Astrocyte (in vitro differentiated cells and primary cell): ENCODE results near the gene P2RY8. TPM values are rescaled to one million over a fixed set of nuclear protein-coding genes. Genes with fewer than 3 reads are reported as not detected.

Source experiments
- DNase-seq: peaks from one replicate; pipeline ENCODE4 v3.0.0-alpha.2; 2010; ENCODE audit warnings: low read depth
- FAIRE-seq: peaks from 2 replicates; lab custom pipeline; 2011; peaks lifted over from hg19 to GRCh38; lab: Jason Lieb, UNC
- H2AFZ ChIP-seq: 2 replicates; pipeline ENCODE4 v1.6.0; 2012; ENCODE audit warnings: low read depth, low read length, inconsistent platforms
- H3K27ac ChIP-seq: 2 replicates; pipeline ENCODE4 v1.5.1; 2011; ENCODE audit warnings: low read depth, low read length, inconsistent platforms
- H3K27me3 ChIP-seq: 2 replicates; pipeline ENCODE4 v1.6.0; 2011; ENCODE audit warnings: low read length, inconsistent platforms; ENCODE audit not compliant: insufficient read depth
- H3K36me3 ChIP-seq: 2 replicates; pipeline ENCODE4 v1.5.1; 2011; ENCODE audit warnings: low read length, inconsistent platforms; ENCODE audit not compliant: insufficient read depth
- H3K4me1 ChIP-seq: 2 replicates; pipeline ENCODE4 v1.5.1; 2011; ENCODE audit warnings: low read length, inconsistent platforms; ENCODE audit not compliant: insufficient read depth
- H3K4me2 ChIP-seq: 2 replicates; pipeline ENCODE4 v1.6.0; 2012; ENCODE audit warnings: low read length, inconsistent platforms
- H3K4me3 ChIP-seq: 2 replicates; pipeline ENCODE4 v1.5.1; 2011; ENCODE audit warnings: low read depth, mild to moderate bottlenecking, low read length, inconsistent platforms; ENCODE audit not compliant: insufficient read depth
- H3K79me2 ChIP-seq: 2 replicates; pipeline ENCODE4 v1.6.0; 2012; ENCODE audit warnings: mild to moderate bottlenecking, low read length, inconsistent platforms; ENCODE audit not compliant: insufficient read depth
- H3K9ac ChIP-seq: 2 replicates; pipeline ENCODE4 v1.6.0; 2012; ENCODE audit warnings: mild to moderate bottlenecking, low read length, inconsistent platforms
- H3K9me3 ChIP-seq: 2 replicates; pipeline ENCODE4 v1.5.1; 2012; ENCODE audit warnings: low read depth, mild to moderate bottlenecking, low read length, inconsistent platforms; ENCODE audit not compliant: insufficient read depth
- H4K20me1 ChIP-seq: 2 replicates; pipeline ENCODE4 v1.6.0; 2012; ENCODE audit warnings: low read length, inconsistent platforms; ENCODE audit not compliant: insufficient read depth
- H3K27ac Mint-ChIP-seq: one replicate; pipeline ENCODE4 v1.8.0; 2021; ENCODE audit warnings: mild to moderate bottlenecking, mixed read lengths; ENCODE audit not compliant: unreplicated experiment
- H3K27me3 Mint-ChIP-seq: one replicate; pipeline ENCODE4 v1.8.0; 2021; ENCODE audit warnings: low read depth, mixed read lengths; ENCODE audit not compliant: unreplicated experiment
- H3K36me3 Mint-ChIP-seq: one replicate; pipeline ENCODE4 v1.8.0; 2021; ENCODE audit warnings: low read depth, mixed read lengths; ENCODE audit not compliant: unreplicated experiment
- H3K4me1 Mint-ChIP-seq: one replicate; pipeline ENCODE4 v1.8.0; 2021; ENCODE audit warnings: low read depth, mixed read lengths; ENCODE audit not compliant: unreplicated experiment
- H3K4me3 Mint-ChIP-seq: one replicate; pipeline ENCODE4 v1.8.0; 2021; ENCODE audit warnings: mild to moderate bottlenecking, moderate library complexity, mixed read lengths; ENCODE audit not compliant: unreplicated experiment
- H3K9me3 Mint-ChIP-seq: one replicate; pipeline ENCODE4 v1.8.0; 2021; ENCODE audit warnings: mild to moderate bottlenecking, mixed read lengths; ENCODE audit not compliant: unreplicated experiment
- EZH2 ChIP-seq: IDR thresholded peaks from 2 replicates; pipeline ENCODE4 v1.6.1; 2012; ENCODE audit warnings: mild to moderate bottlenecking, low read length, inconsistent platforms; ENCODE audit not compliant: insufficient read depth
- total RNA-seq: library from RNA; stranded (reverse); gene quantifications from 2 replicates; pipeline ENCODE4 v1.2.1, GENCODE V29; 2021
- TF ChIP-seq, protein P1 (sequence below): IDR thresholded peaks from 2 replicates; pipeline ENCODE4 v1.5.1; 2011; ENCODE audit warnings: low read depth, mild to moderate bottlenecking, inconsistent platforms, low read length, moderate library complexity; ENCODE audit not compliant: insufficient read depth

Gene P2RY8
- total RNA-seq, 1 donor from 2014 or later: not detected

DNA sequence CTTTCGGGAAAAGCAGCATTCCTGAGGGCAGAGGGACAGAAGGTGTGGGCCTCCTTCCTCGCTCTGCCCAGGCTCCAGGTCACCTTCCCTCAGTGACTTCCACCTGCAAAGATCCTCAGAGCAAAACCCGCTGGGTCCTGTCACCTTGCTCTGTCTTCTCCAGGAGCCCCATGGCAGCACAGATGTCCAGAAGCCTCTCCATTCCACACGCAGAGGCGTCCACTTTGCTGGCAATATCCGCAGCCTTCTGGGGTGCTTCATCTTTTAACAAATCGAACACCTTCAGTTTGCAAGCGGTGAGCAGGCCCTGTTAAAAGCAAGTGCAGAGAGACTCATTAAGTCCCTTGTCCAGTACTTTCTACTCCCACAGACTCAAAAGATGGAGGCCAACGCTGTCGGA lies 111.6 kb downstream of the P2RY8 start:
- Histone ChIP-seq H3K36me3 (peaks cover 4% of the 10 kb centered on the region), H3K27ac (no peak overlapping the region), H4K20me1 (peaks cover 7% of the 10 kb centered on the region), H2AFZ (no peak overlapping the region), H3K27me3 (no peaks in the 10 kb centered on the region), H3K4me3 (no peak overlapping the region), H3K9me3 (peaks cover 15% of the 10 kb centered on the region), H3K9ac (no peak overlapping the region), H3K4me2 (no peak overlapping the region), H3K4me1 (no peaks in the 10 kb centered on the region), H3K79me2 (no peaks in the 10 kb centered on the region)
- Mint-ChIP-seq H3K27ac (no peak overlapping the region), H3K4me1 (no peaks in the 10 kb centered on the region), H3K36me3 (peaks cover 22% of the 10 kb centered on the region), H3K27me3 (no peaks in the 10 kb centered on the region), H3K9me3 (peaks cover 19% of the 10 kb centered on the region), H3K4me3 (no peak overlapping the region)
- DNase-seq (no peak), FAIRE-seq (no peak)
- TF ChIP-seq, protein P1, sequence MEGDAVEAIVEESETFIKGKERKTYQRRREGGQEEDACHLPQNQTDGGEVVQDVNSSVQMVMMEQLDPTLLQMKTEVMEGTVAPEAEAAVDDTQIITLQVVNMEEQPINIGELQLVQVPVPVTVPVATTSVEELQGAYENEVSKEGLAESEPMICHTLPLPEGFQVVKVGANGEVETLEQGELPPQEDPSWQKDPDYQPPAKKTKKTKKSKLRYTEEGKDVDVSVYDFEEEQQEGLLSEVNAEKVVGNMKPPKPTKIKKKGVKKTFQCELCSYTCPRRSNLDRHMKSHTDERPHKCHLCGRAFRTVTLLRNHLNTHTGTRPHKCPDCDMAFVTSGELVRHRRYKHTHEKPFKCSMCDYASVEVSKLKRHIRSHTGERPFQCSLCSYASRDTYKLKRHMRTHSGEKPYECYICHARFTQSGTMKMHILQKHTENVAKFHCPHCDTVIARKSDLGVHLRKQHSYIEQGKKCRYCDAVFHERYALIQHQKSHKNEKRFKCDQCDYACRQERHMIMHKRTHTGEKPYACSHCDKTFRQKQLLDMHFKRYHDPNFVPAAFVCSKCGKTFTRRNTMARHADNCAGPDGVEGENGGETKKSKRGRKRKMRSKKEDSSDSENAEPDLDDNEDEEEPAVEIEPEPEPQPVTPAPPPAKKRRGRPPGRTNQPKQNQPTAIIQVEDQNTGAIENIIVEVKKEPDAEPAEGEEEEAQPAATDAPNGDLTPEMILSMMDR: no peak
- no peak for TF ChIP-seq EZH2

DNA sequence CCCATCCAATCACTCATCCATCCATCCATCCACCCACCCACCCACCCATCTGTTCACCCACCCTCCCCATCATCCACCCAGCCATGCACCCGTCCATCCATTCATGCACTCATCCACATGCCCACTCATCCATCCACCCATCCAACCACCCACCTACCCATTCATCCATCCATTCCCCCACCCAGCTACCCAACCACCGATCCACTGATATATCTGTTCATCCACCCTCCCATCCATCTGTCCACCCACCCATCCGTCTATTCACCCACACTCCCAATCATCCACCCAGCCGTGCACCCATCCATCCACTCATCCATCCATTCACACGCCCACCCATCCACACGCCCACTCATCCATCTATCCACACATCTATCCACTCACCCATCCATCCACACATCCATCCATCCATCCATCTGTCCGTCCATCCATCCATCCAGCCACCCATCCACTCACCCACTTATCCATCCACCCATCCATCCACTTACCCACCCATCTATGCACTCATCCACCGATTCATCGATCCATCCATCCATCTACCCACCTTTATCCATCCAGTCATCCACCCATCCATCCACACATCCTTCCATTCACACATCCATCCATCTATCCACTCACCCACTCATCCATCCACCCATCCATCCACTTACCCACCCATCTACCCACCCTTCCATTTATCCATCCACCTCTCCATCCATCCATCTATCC lies 112.7 kb downstream of the P2RY8 start:
- Histone ChIP-seq H3K4me1 (no peaks in the 10 kb centered on the region), H3K36me3 (peaks cover 4% of the 10 kb centered on the region), H3K27me3 (no peaks in the 10 kb centered on the region), H2AFZ (no peak overlapping the region), H3K9ac (no peak overlapping the region), H3K27ac (no peak overlapping the region), H3K79me2 (no peaks in the 10 kb centered on the region), H3K4me2 (no peak overlapping the region), H3K9me3 (peaks cover 15% of the 10 kb centered on the region), H3K4me3 (no peak overlapping the region), H4K20me1 (peaks cover 13% of the 10 kb centered on the region)
- no peak for TF ChIP-seq EZH2
- TF ChIP-seq, protein P1: no peak
- H3K27ac Mint-ChIP-seq: no peak overlapping the region
- peaks cover 24% of the 10 kb centered on the region for H3K36me3 Mint-ChIP-seq
- peaks cover 19% of the 10 kb centered on the region for H3K9me3 Mint-ChIP-seq
- FAIRE-seq (no peak), DNase-seq (no peak)
- H3K4me1 Mint-ChIP-seq: no peaks in the 10 kb centered on the region
- no peaks in the 10 kb centered on the region for H3K27me3 Mint-ChIP-seq
- no peak overlapping the region for H3K4me3 Mint-ChIP-seq

DNA sequence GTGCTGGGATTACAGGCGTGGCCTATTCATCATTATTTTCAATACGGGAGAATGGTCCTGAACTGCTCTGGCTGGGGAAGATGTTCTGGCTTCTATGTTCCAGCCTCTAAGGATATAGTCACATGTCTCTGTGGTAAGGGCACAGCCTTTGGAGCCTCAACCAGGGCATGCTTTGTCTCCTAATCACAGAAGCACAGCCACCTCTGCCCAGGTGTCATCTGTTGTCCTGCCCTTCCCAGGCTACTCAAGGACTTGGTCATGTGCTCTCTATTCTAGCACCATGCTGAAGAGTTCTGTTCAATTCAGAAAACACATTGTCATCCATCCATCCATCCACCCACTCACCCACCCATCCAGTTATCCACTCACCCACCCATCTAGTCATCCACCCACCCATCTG lies 113.8 kb downstream of the P2RY8 start:
- H3K9me3 ChIP-seq: peaks cover 15% of the 10 kb centered on the region
- H3K4me3 ChIP-seq: no peak overlapping the region
- no peak overlapping the region for H3K27ac Mint-ChIP-seq
- peaks cover 13% of the 10 kb centered on the region for H4K20me1 ChIP-seq
- DNase-seq (no peak), FAIRE-seq (no peak)
- H3K27me3 Mint-ChIP-seq: no peaks in the 10 kb centered on the region
- H3K9me3 Mint-ChIP-seq: peaks cover 19% of the 10 kb centered on the region
- H3K79me2 ChIP-seq: no peaks in the 10 kb centered on the region
- no peak overlapping the region for H3K27ac ChIP-seq
- peaks cover 4% of the 10 kb centered on the region for H3K36me3 ChIP-seq
- H3K4me3 Mint-ChIP-seq: no peak overlapping the region
- H3K4me1 Mint-ChIP-seq: no peaks in the 10 kb centered on the region
- no peak overlapping the region for H3K4me2 ChIP-seq
- H3K36me3 Mint-ChIP-seq: peaks cover 24% of the 10 kb centered on the region
- no peak overlapping the region for H2AFZ ChIP-seq
- H3K27me3 ChIP-seq: no peaks in the 10 kb centered on the region
- no peak overlapping the region for H3K9ac ChIP-seq
- H3K4me1 ChIP-seq: no peaks in the 10 kb centered on the region
- TF ChIP-seq EZH2: no peak
- TF ChIP-seq, protein P1: no peak
